IMR-90 (cell line): Measurements from ENCODE around the gene CCL19. TPM values are rescaled to one million over a fixed set of nuclear protein-coding genes. Genes with fewer than 3 reads are reported as not detected.

Experiments
- ATAC-seq: fragments of 200-7000 bp; cut with Tn5 transposase; 2 replicates; pipeline ENCODE4 v1.9.1; 2020; ENCODE audit warnings: low read depth, mild to moderate bottlenecking, moderate library complexity
- BruUV-seq: library from RNA; stranded (reverse); fragments of 400-500 nt; replicated peaks from 2 replicates; lab custom pipeline; 2021; lab: Mats Ljungman, UMichigan
- CTCF ChIA-PET: fragments of 300-600 bp; formaldehyde crosslinking; extraction: SDS; loops from one replicate; lab custom pipeline; 2021; ENCODE audit warnings: antibody characterized with exemption; lab: Yijun Ruan, JAX
- POLR2A ChIA-PET: fragments of 300-600 bp; sonication (Branson Sonifier 250); formaldehyde crosslinking; loops from one replicate; lab custom pipeline; 2022; ENCODE audit warnings: antibody characterized with exemption; ENCODE audit not compliant: unreplicated experiment; lab: Charles Lee
- DNase-seq: peaks from one replicate; pipeline ENCODE4 v3.0.0; 2013
- H2AFZ ChIP-seq: replicated peaks from 2 replicates; pipeline ENCODE3; 2013; ENCODE audit warnings: low read length, mild to moderate bottlenecking; ENCODE audit not compliant: poor library complexity
- H2AK5ac ChIP-seq: 2 replicates; pipeline ENCODE4 v1.6.1; 2013; ENCODE audit warnings: low read depth, low read length, inconsistent platforms
- H2AK9ac ChIP-seq: replicated peaks from 2 replicates; pipeline ENCODE3; 2013; ENCODE audit warnings: mild to moderate bottlenecking, low read depth, low read length, moderate library complexity; ENCODE audit not compliant: poor library complexity
- H2BK120ac ChIP-seq: 2 replicates; pipeline ENCODE4 v1.6.1; 2013; ENCODE audit warnings: low read depth, low read length, inconsistent platforms
- H2BK15ac ChIP-seq: 3 replicates; pipeline ENCODE4 v1.6.1; 2013; ENCODE audit warnings: low read depth, low read length, inconsistent platforms
- H2BK20ac ChIP-seq: 2 replicates; pipeline ENCODE4 v1.6.1; 2013; ENCODE audit warnings: low read depth, mild to moderate bottlenecking, inconsistent platforms, low read length, moderate library complexity
- H2BK5ac ChIP-seq: 2 replicates; pipeline ENCODE4 v1.6.1; 2013; ENCODE audit warnings: mild to moderate bottlenecking, low read depth, low read length, inconsistent platforms; ENCODE audit not compliant: poor library complexity, severe bottlenecking
- H3K14ac ChIP-seq: replicated peaks from 2 replicates; pipeline ENCODE4 v1.6.1; 2013; ENCODE audit warnings: low read depth, low read length, inconsistent platforms
- H3K18ac ChIP-seq: 2 replicates; pipeline ENCODE4 v1.6.1; 2013; ENCODE audit warnings: low read depth, low read length, control low read depth
- H3K23ac ChIP-seq: 2 replicates; pipeline ENCODE4 v1.6.1; 2013; ENCODE audit warnings: low read depth, low read length, inconsistent platforms
- H3K27ac ChIP-seq: 2 replicates; pipeline ENCODE4 v1.5.1; 2013; ENCODE audit warnings: mild to moderate bottlenecking, control low read depth, low read length; ENCODE audit not compliant: insufficient read depth
- H3K27me3 ChIP-seq: 2 replicates; pipeline ENCODE4 v1.6.1; 2013; ENCODE audit warnings: low read length; ENCODE audit not compliant: control insufficient read depth, insufficient read depth
- H3K36me3 ChIP-seq: 2 replicates; pipeline ENCODE4 v1.6.1; 2013; ENCODE audit warnings: low read length, mixed read lengths; ENCODE audit not compliant: control insufficient read depth, insufficient read depth
- H3K4ac ChIP-seq: 2 replicates; pipeline ENCODE4 v1.6.1; 2013; ENCODE audit warnings: low read depth, low read length, inconsistent platforms
- H3K4me1 ChIP-seq: 2 replicates; pipeline ENCODE4 v1.6.1; 2013; ENCODE audit warnings: low read length, mixed read lengths; ENCODE audit not compliant: control insufficient read depth, insufficient read depth
- H3K4me2 ChIP-seq: 2 replicates; pipeline ENCODE4 v1.6.1; 2013; ENCODE audit warnings: low read depth, mild to moderate bottlenecking, control low read depth, low read length, moderate library complexity
- H3K4me3 ChIP-seq: 2 replicates; pipeline ENCODE4 v1.5.1; 2013; ENCODE audit warnings: low read depth, mild to moderate bottlenecking, control low read depth, low read length, moderate library complexity; ENCODE audit not compliant: insufficient read depth
- H3K56ac ChIP-seq: 2 replicates; pipeline ENCODE4 v1.6.1; 2013; ENCODE audit warnings: low read length, inconsistent platforms; ENCODE audit not compliant: insufficient read depth; ENCODE audit errors: extremely low read depth
- H3K79me1 ChIP-seq, 2 experiments: 2 replicates each; pipeline ENCODE4 v1.6.1; 2013; ENCODE audit warnings: low read length in 2 of 2, inconsistent platforms in 1 of 2, low read depth in 1 of 2
- H3K9ac ChIP-seq: 2 replicates; pipeline ENCODE4 v1.6.1; 2013; ENCODE audit warnings: low read depth, low read length, control low read depth
- H3K9me1 ChIP-seq: 2 replicates; pipeline ENCODE4 v1.6.1; 2013; ENCODE audit warnings: low read length, inconsistent platforms; ENCODE audit not compliant: insufficient read depth
- H3K9me3 ChIP-seq: 2 replicates; pipeline ENCODE4 v1.6.1; 2013; ENCODE audit warnings: low read length; ENCODE audit not compliant: control insufficient read depth, insufficient read depth
- H4K20me1 ChIP-seq: 2 replicates; pipeline ENCODE4 v1.6.1; 2013; ENCODE audit warnings: low read length, inconsistent platforms; ENCODE audit not compliant: insufficient read depth
- H4K5ac ChIP-seq: 2 replicates; pipeline ENCODE4 v1.6.1; 2013; ENCODE audit warnings: mild to moderate bottlenecking, low read depth, low read length, control low read depth
- H4K8ac ChIP-seq, 2 experiments: 2 replicates each; pipeline ENCODE4 v1.6.1; 2013; ENCODE audit warnings: low read depth in 2 of 2, low read length in 2 of 2, control low read depth in 1 of 2, inconsistent platforms in 1 of 2
- H4K91ac ChIP-seq: 2 replicates; pipeline ENCODE4 v1.6.1; 2013; ENCODE audit warnings: low read depth, low read length, inconsistent platforms; ENCODE audit not compliant: insufficient read depth
- NFE2L2 ChIP-seq: fragments of 150-350 bp; IDR thresholded peaks from 2 replicates; pipeline ENCODE4 v1.6.1; 2016; ENCODE audit warnings: low read depth, mild to moderate bottlenecking, low read length
- RFX5 ChIP-seq: IDR thresholded peaks from 2 replicates; pipeline ENCODE4 v1.8.0; 2012; ENCODE audit warnings: low read depth, mild to moderate bottlenecking, low read length, moderate library complexity
- WGBS, 2 experiments: methylation state at CpG; one replicate each; pipeline versions ENCODE4 v1.1.5 to v1.1.7; 2013; ENCODE audit warnings: missing lambda C conversion rate in 2 of 2; ENCODE audit not compliant: insufficient read length in 1 of 2; ENCODE audit errors: extremely low coverage in 2 of 2; 5-methylcytosine and 5-hydroxymethylcytosine counted together
- dilution Hi-C: fragments of 300-500 bp; cut with HindIII; formaldehyde crosslinking; loops from one replicate; pipeline ENCODE4 v1.14.3; 2018; ENCODE audit warnings: low sequenced_read_pairs; ENCODE audit not compliant: unreplicated experiment
- in situ Hi-C: fragments of 300-500 bp; cut with MboI; formaldehyde crosslinking; loops from 3 replicates; pipeline ENCODE4 v1.14.3; 2019; ENCODE audit warnings: low sequenced_read_pairs, inconsistent platforms, mixed read lengths
- intact Hi-C: fragments of 100-400 bp; cut with micrococcal nuclease; formaldehyde crosslinking; loops from 2 replicates; pipeline ENCODE4 v1.10.0; 2022
- polyA plus RNA-seq, 3 experiments: library from polyadenylated mRNA; depleted of rRNA; stranded (reverse); fragments of >200 nt; gene quantifications; 2 replicates each; pipeline ENCODE4 v1.2.3, GENCODE V29; 2012; ENCODE audit warnings: low replicate concordance in 1 of 3
- total RNA-seq: library from RNA; depleted of rRNA; stranded (reverse); fragments of >200 nt; gene quantifications from 2 replicates; pipeline ENCODE4 v1.2.3, GENCODE V29; 2012

CCL19 gene
- total and polyA plus RNA-seq, 2 of the 4 experiments (the other 2 are of a cell fraction), result not detected

DNA sequence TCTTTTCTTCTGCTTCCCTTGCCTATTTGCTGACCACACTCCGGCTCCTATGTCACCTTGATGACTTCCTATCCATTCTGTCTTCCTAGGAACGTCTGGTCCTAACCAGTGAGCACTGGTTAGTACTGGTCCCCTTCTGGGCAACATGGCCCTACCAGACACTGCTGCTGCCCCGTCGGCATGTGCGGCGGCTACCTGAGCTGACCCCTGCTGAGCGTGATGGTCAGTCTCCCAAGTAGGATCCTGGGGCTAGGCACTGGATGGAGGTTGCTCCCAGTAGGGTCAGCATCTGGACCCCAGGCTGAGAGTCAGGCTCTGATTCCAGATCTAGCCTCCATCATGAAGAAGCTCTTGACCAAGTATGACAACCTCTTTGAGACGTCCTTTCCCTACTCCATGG, 42.4 kb downstream of the CCL19 start:
- H4K8ac ChIP-seq, result no peak overlapping the region
- no peak overlapping the region for H4K5ac ChIP-seq
- DNase-seq (no peak), ATAC-seq (no peak)
- ChIA-PET CTCF (interaction anchor here (0.9 kb wide), 1 partner anchor 54 kb away, joined by 3 read pairs; no protein-coding TSS in a partner anchor), POLR2A (no interaction called here)
- H3K4me1 ChIP-seq, result peaks cover 34% of the 10 kb centered on the region
- H2AK9ac ChIP-seq, result no peak overlapping the region
- no peak overlapping the region for H2BK15ac ChIP-seq
- no peaks in the 10 kb centered on the region for H3K9me3 ChIP-seq
- WGBS, 2 experiments, result 96% methylated on average over 5 of the region's 8 CpGs; no CpG with 5 or more reads in 1 of the 2 experiments
- intact Hi-C loops (no loop called here), in situ Hi-C loops (no loop called here), dilution Hi-C loops (no loop called here)
- no peak overlapping the region for H3K27ac ChIP-seq
- H2AFZ ChIP-seq, result no peak overlapping the region
- H2AK5ac ChIP-seq, result no peak overlapping the region
- TF ChIP-seq RFX5 (no peak), NFE2L2 (no peak)
- no TSS peak for BruUV-seq
- no peak overlapping the region for H4K91ac ChIP-seq
- no peak overlapping the region for H3K4me3 ChIP-seq
- no peak overlapping the region for H3K14ac ChIP-seq
- no peak overlapping the region for H3K18ac ChIP-seq
- H2BK20ac ChIP-seq, result no peak overlapping the region
- H4K20me1 ChIP-seq, result no peaks in the 10 kb centered on the region
- H2BK5ac ChIP-seq, result no peak overlapping the region
- no peak overlapping the region for H3K23ac ChIP-seq
- H3K56ac ChIP-seq, result no peak overlapping the region
- H3K79me1 ChIP-seq, result peaks cover 15 to 50% of the 10 kb centered on the region in 2 experiments
- H3K36me3 ChIP-seq, result peaks cover 16% of the 10 kb centered on the region
- no peak overlapping the region for H3K9ac ChIP-seq
- no peak overlapping the region for H3K4ac ChIP-seq
- no peak overlapping the region for H3K4me2 ChIP-seq
- no peak overlapping the region for H2BK120ac ChIP-seq
- no peaks in the 10 kb centered on the region for H3K27me3 ChIP-seq
- H3K9me1 ChIP-seq, result peaks cover 34% of the 10 kb centered on the region
